HUES48 (cell line): Measurements from ENCODE around the gene FRMPD4.

ENCODE experiments used
- H3K27ac ChIP-seq: one replicate; pipeline ENCODE4 v1.7.0; 2013; ENCODE audit warnings: low read depth, low read length, inconsistent platforms
- H3K27me3 ChIP-seq: 2 replicates; pipeline ENCODE4 v1.6.1; 2013; ENCODE audit warnings: mild to moderate bottlenecking, low read length; ENCODE audit not compliant: control insufficient read depth, insufficient read depth
- H3K36me3 ChIP-seq: 2 replicates; pipeline ENCODE4 v1.6.1; 2013; ENCODE audit warnings: low read length; ENCODE audit not compliant: control insufficient read depth, insufficient read depth
- H3K4me1 ChIP-seq: 2 replicates; pipeline ENCODE4 v1.6.1; 2013; ENCODE audit warnings: mild to moderate bottlenecking, low read length; ENCODE audit not compliant: control insufficient read depth, insufficient read depth
- H3K4me3 ChIP-seq: 2 replicates; pipeline ENCODE4 v1.5.1; 2013; ENCODE audit warnings: mild to moderate bottlenecking, low read depth, low read length
- H3K9ac ChIP-seq: 2 replicates; pipeline ENCODE4 v1.6.1; 2013; ENCODE audit warnings: mild to moderate bottlenecking, low read depth, low read length, moderate library complexity
- H3K9me3 ChIP-seq: 2 replicates; pipeline ENCODE4 v1.6.1; 2013; ENCODE audit warnings: low read length; ENCODE audit not compliant: control insufficient read depth, insufficient read depth

FRMPD4 gene

DNA sequence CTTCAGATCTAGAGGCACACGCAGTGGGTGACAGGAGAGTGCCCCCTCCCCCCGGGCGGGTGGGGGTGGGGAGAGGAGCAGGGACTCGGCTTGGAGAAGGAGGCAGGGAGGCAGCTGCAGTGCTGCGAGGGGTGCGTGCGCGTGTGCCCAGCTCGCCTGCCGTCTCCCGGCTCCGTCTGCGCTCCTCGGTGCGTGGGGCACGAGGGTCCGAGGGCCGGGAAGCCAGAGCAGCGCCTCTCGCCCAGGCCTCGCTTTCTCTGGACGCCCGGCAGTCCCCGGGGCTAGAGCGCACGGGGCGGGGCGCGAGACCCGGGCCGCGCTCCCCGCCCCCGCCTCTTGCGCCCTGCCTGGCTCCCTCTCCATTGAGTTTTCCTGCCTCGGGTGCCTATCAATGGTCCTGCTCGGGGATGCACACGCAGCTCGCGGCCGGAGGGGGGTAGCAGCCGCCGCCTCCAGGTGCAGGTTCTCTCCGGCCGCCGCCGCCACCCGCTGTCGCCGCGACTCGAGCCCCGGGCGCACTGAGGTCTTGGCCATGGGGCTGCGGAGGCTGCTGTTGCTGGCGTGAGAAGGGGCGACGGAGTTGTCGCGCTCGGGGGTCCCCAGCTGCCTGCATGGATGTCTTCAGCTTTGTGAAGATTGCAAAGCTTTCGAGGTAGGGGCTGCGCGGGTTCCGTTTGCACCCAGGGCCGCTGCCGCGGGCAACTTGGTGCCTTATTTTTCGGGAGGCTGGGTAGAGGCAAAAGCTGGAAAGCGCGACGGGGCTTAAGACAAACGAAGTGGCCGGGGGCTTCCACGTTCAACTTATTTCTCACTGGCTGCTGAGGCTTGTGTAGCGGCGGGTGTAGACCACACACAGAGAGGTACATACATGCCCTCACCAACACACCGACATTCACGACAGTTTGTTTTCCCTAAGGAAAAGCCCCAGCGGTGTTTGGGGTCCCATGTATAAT, at the start of gene FRMPD4:
FRMPD4 (plus strand) TSS at position 113 of the 953 bp plus-strand sequence; CDS start at position 612, 499 bp downstream.
- Histone ChIP-seq H3K27ac (no peak within 1 kb of the TSS), H3K4me3 (peak within 1 kb of the TSS; percentile 83), H3K4me1 (peaks cover 23% of the 10 kb centered on the region; the same call in 1 of the 2 replicates), H3K27me3 (peaks cover 62% of the 10 kb centered on the region), H3K36me3 (no peaks in the 10 kb centered on the region), H3K9me3 (no peaks in the 10 kb centered on the region), H3K9ac (peak within 1 kb of the TSS; percentile 35; the same call in 1 of the 2 replicates)

DNA sequence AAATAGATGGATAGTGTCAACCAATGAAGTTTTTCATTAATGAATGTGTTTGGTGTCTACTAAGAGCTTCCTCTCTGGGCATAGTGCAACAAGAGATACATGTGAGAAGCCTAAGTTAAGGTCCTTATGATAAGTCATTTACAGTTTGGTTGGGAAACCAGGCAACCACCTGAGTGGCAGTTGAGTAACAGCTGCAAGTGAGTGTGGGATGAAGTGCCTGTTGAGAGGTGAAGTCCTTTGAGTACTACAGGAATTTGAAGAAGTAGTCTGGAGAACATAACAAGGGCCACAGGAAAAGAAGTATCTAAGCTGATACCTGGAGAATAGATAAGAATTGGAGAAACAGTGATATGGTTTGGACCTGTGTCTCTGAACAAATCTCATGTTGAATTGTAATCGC, 48.5 kb upstream of the FRMPD4 start:
- H3K4me3 ChIP-seq: no peak overlapping the region
- H3K9ac ChIP-seq: no peak overlapping the region

DNA sequence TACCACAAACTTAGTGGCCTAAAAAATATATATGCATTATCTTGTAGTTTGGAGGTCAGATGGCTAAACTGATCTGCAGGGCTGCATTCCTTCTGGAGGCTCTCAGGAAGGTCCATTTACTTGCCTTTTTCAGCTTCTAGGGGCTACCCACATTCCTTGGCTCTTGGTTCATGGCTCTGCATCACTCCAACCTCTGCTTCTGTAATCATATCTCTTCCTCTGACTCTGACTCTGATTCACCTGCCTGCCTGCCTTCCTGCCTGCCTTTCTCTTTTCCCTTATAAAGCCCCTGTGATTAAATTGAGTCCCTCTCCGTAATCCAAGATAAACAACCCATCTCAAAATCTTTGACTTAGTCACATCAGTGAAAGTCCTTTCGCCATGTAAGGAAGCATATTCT, 25.0 kb upstream of the FRMPD4 start:
- Histone ChIP-seq H3K27me3 (no peaks in the 10 kb centered on the region), H3K9ac (no peak overlapping the region), H3K36me3 (no peaks in the 10 kb centered on the region), H3K9me3 (no peaks in the 10 kb centered on the region), H3K4me3 (no peak overlapping the region), H3K4me1 (no peaks in the 10 kb centered on the region), H3K27ac (no peak overlapping the region)

More for the DNA sequence above, 48.5 kb upstream of the FRMPD4 start:
- Histone ChIP-seq H3K27me3 (no peaks in the 10 kb centered on the region), H3K27ac (no peak overlapping the region), H3K9me3 (peaks cover 3% of the 10 kb centered on the region; the same call in 1 of the 2 replicates), H3K4me1 (no peaks in the 10 kb centered on the region), H3K36me3 (no peaks in the 10 kb centered on the region)

DNA sequence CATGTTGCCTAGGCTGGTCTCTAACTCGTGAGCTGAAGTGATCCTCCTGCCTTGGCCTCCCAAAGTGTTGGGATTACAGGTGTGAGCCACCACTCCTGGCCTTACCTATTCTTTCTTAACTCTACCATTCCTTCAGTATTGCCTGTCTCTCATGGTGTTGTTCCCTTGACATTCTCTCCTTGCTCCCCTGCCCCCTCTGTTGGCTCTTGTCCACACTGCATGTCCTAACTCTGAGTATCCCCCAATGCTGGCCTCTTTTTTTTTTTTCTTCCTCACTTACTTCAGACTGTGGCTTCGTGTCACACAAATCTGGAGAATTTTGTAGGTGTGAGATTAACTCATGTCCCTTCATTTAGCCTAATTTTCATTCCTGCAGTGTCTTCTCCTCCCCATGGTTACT, 22.9 kb upstream of the FRMPD4 start:
- Histone ChIP-seq H3K36me3 (no peaks in the 10 kb centered on the region), H3K9me3 (no peaks in the 10 kb centered on the region), H3K4me1 (peaks cover 4% of the 10 kb centered on the region; the same call in 1 of the 2 replicates), H3K9ac (no peak overlapping the region), H3K4me3 (no peak overlapping the region), H3K27me3 (no peaks in the 10 kb centered on the region), H3K27ac (no peak overlapping the region)

DNA sequence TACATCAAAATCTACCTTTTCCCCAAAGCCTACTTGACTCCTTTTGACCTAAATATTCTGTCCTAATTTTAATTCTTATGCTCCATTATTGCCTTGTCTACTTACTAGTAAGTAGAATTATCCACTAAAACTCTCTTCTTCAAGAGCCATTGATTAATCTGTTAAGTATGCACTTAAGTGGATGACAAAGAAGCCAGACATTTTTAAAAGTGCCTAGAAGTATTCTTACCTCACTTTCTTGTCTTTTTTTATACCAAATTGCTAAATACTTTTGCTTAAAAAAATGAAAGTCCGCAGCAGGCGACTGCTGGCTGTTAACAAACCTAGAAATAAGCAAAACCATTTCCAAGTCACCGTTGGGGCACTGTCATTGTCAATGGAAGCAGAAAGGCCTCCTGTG, 20.1 kb upstream of the FRMPD4 start:
- Histone ChIP-seq H3K9ac (no peak overlapping the region), H3K27ac (no peak overlapping the region), H3K4me1 (peaks cover 4% of the 10 kb centered on the region; the same call in 1 of the 2 replicates), H3K27me3 (no peaks in the 10 kb centered on the region), H3K36me3 (no peaks in the 10 kb centered on the region), H3K9me3 (no peaks in the 10 kb centered on the region), H3K4me3 (no peak overlapping the region)

DNA sequence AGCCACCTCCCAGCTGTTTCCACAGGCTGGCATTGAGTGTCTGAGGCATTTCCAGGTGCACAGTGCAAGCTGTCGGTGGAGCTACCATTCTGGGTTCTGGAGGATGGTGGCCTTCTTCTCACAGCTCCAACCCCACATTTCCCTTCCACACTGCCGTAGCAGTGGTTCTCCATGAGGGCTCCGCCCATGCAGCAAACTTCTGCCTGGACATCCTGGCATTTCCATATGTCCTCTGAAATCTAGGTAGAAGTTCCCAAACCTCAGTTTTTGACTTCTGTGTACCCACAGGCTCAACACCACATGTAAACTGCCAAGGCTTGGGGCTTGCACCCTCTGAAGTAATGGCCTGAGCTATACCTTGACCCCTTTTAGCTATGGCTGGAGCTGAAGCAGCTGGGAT, 10.3 kb upstream of the FRMPD4 start:
- H3K9me3 ChIP-seq: peaks cover 21% of the 10 kb centered on the region

DNA sequence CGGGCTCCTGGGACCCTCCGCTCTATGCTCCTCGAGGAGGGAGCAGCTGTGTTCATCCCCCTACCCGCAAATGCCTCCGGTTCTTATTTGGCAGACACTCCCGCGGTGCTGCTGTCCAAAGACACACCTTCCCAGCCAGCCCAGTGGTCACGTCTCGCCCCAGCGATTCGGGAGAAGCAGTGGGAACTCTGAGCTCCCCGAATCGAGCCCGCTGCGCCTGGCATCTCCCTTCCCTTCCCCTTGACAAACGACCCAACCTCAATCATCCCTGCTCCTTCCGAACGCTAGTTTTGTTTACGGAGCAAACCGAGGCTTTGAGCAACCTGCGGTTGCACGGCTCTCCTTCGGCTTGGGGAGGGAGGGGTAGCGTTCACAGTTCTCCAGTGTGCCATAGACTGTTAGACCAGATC, 317 bp upstream of the FRMPD4 start:
- Histone ChIP-seq H3K4me3 (peak overlapping the region; percentile 83), H3K27ac (no peak overlapping the region), H3K9ac (no peak overlapping the region), H3K9me3 (no peaks in the 10 kb centered on the region), H3K27me3 (peaks cover 62% of the 10 kb centered on the region), H3K36me3 (no peaks in the 10 kb centered on the region), H3K4me1 (peaks cover 23% of the 10 kb centered on the region; the same call in 1 of the 2 replicates)

More for the DNA sequence above, 10.3 kb upstream of the FRMPD4 start:
- Histone ChIP-seq H3K27me3 (no peaks in the 10 kb centered on the region), H3K4me3 (no peak overlapping the region), H3K9ac (no peak overlapping the region), H3K27ac (no peak overlapping the region), H3K4me1 (no peaks in the 10 kb centered on the region), H3K36me3 (no peaks in the 10 kb centered on the region)

DNA sequence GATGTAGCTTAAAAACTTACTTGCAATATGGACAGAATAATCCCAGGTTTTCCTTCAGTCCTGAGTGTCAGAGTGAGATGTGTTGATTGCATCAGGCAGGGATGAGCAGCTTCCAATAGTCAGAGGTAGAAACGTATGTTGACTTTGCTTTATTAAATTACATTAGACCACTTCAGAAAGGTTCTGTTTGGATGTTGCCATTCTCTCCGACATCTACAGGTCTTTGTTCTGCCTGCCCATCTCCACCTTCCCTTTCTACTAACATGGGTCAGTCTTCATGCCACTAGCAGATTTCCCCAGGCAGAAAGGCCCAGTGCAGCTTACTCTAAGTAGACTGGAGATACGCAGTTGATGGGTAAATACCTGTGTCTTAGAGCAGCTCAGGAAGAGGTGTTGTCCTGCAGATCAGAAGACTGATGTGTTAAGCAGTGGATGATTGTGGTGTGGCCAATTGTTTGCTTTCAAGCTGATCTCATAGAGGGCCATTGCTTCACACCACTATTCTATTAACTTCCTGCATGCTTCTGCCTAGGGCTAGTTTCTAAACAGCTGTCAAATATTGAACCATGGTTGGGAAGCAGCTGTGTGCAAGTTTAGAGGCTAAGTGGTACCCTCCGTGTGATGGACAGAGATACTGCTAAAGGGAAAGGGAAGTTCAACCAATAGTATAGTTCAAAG, 1.8 kb downstream of the FRMPD4 start:
- H3K9ac ChIP-seq: no peak overlapping the region
- peaks cover 23% of the 10 kb centered on the region; the same call in 1 of the 2 replicates for H3K4me1 ChIP-seq
- H3K27ac ChIP-seq: no peak overlapping the region
- no peak overlapping the region for H3K4me3 ChIP-seq
- no peaks in the 10 kb centered on the region for H3K36me3 ChIP-seq
- peaks cover 53% of the 10 kb centered on the region for H3K27me3 ChIP-seq
- no peaks in the 10 kb centered on the region for H3K9me3 ChIP-seq

DNA sequence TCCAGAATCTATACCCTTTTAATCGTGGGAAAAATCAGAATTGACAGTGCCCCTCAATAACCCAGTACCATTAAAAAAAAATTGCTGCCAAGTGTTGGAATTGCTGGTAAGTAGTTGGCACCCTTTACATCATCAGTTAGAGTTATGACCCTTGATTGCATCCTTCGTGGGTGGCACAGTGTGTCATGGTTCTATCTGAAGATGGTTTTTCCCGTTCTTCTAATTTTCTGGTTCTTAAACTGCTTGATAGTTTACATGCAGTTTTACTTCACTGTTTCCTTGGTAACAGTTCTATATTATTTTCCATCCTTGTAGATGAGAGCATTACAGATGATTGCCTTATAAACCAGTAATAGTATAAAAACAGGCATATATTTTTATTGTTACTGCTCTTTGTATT, 3.2 kb downstream of the FRMPD4 start:
- H3K9me3 ChIP-seq: no peaks in the 10 kb centered on the region
- H3K9ac ChIP-seq: no peak overlapping the region
- H3K27ac ChIP-seq: no peak overlapping the region
- no peaks in the 10 kb centered on the region for H3K36me3 ChIP-seq
- no peak overlapping the region for H3K4me3 ChIP-seq
- H3K27me3 ChIP-seq: peaks cover 46% of the 10 kb centered on the region
- H3K4me1 ChIP-seq: peaks cover 23% of the 10 kb centered on the region; the same call in 1 of the 2 replicates

DNA sequence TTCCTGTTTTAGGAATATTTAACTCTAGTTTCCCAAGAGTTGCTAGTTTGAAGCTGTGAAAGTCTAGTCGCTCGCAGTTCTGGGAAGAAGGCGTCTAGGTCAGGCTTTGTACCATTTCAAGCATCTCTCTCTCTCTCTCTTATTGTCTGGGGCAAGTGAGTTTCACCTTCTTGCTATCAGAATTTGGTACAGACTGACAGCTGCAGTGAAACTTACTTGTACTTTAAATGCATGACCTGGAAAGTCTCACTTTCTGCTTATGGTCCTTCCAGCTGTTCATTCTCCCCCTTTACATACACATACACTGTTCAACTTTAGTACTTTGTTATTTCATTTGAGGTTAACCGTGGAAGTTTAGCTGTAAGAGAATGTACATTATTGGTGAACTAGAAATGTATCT, 4.4 kb downstream of the FRMPD4 start:
- no peaks in the 10 kb centered on the region for H3K36me3 ChIP-seq
- no peak overlapping the region for H3K4me3 ChIP-seq
- no peak overlapping the region for H3K27ac ChIP-seq
- H3K27me3 ChIP-seq: peaks cover 35% of the 10 kb centered on the region
- H3K9ac ChIP-seq: no peak overlapping the region
- no peaks in the 10 kb centered on the region for H3K9me3 ChIP-seq
- peaks cover 16% of the 10 kb centered on the region; the same call in 1 of the 2 replicates for H3K4me1 ChIP-seq

DNA sequence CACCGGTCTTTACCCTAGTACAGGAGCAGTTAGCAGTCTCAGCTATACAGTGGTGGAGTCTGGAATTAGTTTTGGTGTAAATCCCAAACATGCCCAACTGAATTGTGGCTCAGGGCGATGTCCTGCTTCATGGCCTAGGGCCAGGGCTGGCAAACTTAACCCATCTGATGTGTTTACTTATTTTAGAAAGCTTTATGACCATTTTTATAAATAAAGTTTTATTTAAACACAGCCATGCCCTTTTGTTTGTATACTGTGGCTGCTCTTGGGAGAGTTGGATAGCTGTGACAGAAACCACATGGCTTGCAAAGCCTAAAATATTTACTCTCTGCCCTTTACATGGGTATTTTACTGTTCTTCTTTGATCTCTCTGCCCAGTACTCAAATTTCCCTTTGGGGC, 7.1 kb downstream of the FRMPD4 start:
- Histone ChIP-seq H3K27me3 (peaks cover 12% of the 10 kb centered on the region; the same call in 1 of the 2 replicates), H3K9ac (no peak overlapping the region), H3K4me1 (0 out of 2 replicates have a peak, but pooled peaks cover 3% of the 10 kb centered on the region)

More for the DNA sequence above, 7.1 kb downstream of the FRMPD4 start:
- no peak overlapping the region for H3K4me3 ChIP-seq
- no peaks in the 10 kb centered on the region for H3K9me3 ChIP-seq
- no peak overlapping the region for H3K27ac ChIP-seq
- no peaks in the 10 kb centered on the region for H3K36me3 ChIP-seq
